IgD-negative memory B cell (primary cell): ENCODE data around the gene PTRH1. TPM values are rescaled to one million over a fixed set of nuclear protein-coding genes. Genes with fewer than 3 reads are reported as not detected.
"Not testable (repeated sequence)": the region's sequence is repeated elsewhere in the genome, so short reads cannot be mapped to it uniquely, and the experiment has no call there.

Experiments
- H3K27ac Mint-ChIP-seq, 3 donors: one replicate each; pipeline ENCODE4 v1.8.0; 2020 to 2022; ENCODE audit warnings: mild to moderate bottlenecking in 3 of 3, mixed read lengths in 3 of 3, moderate library complexity in 1 of 3
- H3K27me3 Mint-ChIP-seq: one replicate; pipeline ENCODE4 v1.8.0; 2021; ENCODE audit warnings: mixed read lengths
- H3K36me3 Mint-ChIP-seq: one replicate; pipeline ENCODE4 v1.8.0; 2020; ENCODE audit warnings: mild to moderate bottlenecking, mixed read lengths
- H3K4me1 Mint-ChIP-seq, 3 donors: one replicate each; pipeline ENCODE4 v1.8.0; 2020 to 2022; ENCODE audit warnings: mixed read lengths in 3 of 3, mild to moderate bottlenecking in 1 of 3
- H3K4me3 Mint-ChIP-seq, 4 donors: one replicate each; pipeline ENCODE4 v1.8.0; 2020 to 2022; ENCODE audit warnings: mild to moderate bottlenecking in 4 of 4, mixed read lengths in 4 of 4, moderate library complexity in 3 of 4
- H3K9me3 Mint-ChIP-seq, 3 donors: one replicate each; pipeline ENCODE4 v1.8.0; 2020 to 2021; ENCODE audit warnings: mixed read lengths in 3 of 3, mild to moderate bottlenecking in 1 of 3
- polyA plus RNA-seq: library from polyadenylated mRNA; unstranded; fragments of 300-500 nt; fragmentation: Illumina TruSeq; gene quantifications from one replicate; pipeline ENCODE4 v1.2.3, GENCODE V29; 2021

Gene PTRH1, protein sequence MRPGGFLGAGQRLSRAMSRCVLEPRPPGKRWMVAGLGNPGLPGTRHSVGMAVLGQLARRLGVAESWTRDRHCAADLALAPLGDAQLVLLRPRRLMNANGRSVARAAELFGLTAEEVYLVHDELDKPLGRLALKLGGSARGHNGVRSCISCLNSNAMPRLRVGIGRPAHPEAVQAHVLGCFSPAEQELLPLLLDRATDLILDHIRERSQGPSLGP
- 14.8 TPM for polyA plus RNA-seq

GRCh38 chr9:127715470-127716337 is at the start of gene PTRH1, which contains the start of gene TTC16:
Gene PTRH1, minus strand, starts transcription at chr9:127715663. Its CDS starts 24 bp downstream, at chr9:127715639.
Gene TTC16, plus strand, starts transcription at chr9:127716079. Its CDS starts 67 bp downstream, at chr9:127716146.
- Mint-ChIP-seq H3K27me3 (no peaks in the 10 kb centered on the region), H3K36me3 (no peaks in the 10 kb centered on the region), H3K27ac (peak within 1 kb of the TSS; percentile 64 to 96 (median 84)), H3K4me1 (peaks cover 0 to 12% (median 6%) of the 10 kb centered on the region in 3 donors), H3K4me3 (peak within 1 kb of the TSS; percentile 85 to 97 (median 96)), H3K9me3 (no peaks in the 10 kb centered on the region)

DNA sequence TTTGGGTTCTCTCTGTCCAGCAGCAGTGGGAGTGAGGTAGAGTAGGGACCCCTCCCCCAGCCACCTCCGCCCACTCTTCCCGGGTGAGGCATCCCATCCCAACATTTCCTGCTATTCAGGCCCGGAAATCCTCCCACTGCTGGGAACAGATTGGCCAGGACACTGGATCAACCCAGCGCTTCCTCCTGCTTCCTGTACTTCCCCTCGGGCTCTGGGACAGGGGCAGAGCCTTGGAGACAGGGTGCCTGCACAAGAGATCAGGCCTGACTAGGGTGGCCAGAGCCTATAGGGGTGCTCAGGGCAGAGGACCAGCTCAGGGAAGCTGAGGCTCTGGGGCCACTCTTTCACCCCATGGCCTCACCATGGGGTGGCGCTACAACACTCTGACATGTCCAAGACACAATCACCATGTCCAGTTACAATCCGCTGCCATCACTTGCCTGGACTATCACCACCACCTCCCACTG is 48.5 kb upstream of the PTRH1 start:
- Mint-ChIP-seq H3K9me3 (no peaks in the 10 kb centered on the region), H3K36me3 (peaks cover under 1% of the 10 kb centered on the region), H3K4me3 (peak overlapping the region in 2 of 4 donors; percentile 39 to 50)

GRCh38 chr9:127762111-127762676 is 46.7 kb upstream of the PTRH1 start:
- Mint-ChIP-seq H3K9me3 (no peaks in the 10 kb centered on the region), H3K27me3 (no peaks in the 10 kb centered on the region), H3K4me1 (peaks cover 19 to 26% (median 23%) of the 10 kb centered on the region in 3 donors), H3K27ac (peak overlapping the region in 2 of 3 donors; percentile 57 to 71), H3K4me3 (no peak overlapping the region), H3K36me3 (no peaks in the 10 kb centered on the region)

More for the DNA sequence above, 48.5 kb upstream of the PTRH1 start:
- peak overlapping the region; percentile 74 to 96 (median 76) for H3K27ac Mint-ChIP-seq
- H3K4me1 Mint-ChIP-seq, result peaks cover 28 to 33% (median 33%) of the 10 kb centered on the region in 3 donors
- H3K27me3 Mint-ChIP-seq, result no peaks in the 10 kb centered on the region

GRCh38 chr9:127761491-127761956 is 46.1 kb upstream of the PTRH1 start:
- Mint-ChIP-seq H3K27me3 (no peaks in the 10 kb centered on the region), H3K36me3 (no peaks in the 10 kb centered on the region), H3K4me1 (peaks cover 17 to 21% (median 20%) of the 10 kb centered on the region in 3 donors)

DNA sequence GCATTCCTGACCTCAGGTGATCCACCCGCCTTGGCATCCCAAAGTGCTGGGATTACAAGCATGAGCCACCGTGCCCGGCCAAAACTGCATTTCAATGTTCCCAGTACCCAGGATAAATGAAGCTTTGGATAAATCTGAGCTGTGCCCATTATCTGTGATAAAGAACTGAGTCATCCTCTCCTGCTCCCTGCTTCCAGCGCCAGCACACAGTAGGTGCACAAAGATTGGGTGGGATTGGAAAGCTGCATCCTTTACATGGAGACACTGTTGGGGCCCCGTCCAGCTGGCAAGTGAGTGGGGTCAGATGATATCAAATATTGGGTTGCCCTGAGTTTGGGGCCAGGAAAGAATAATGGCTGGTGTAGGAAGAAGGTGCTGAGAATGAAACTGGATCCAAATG is 45.6 kb upstream of the PTRH1 start:
- H3K4me1 Mint-ChIP-seq, result peaks cover 16 to 17% (median 17%) of the 10 kb centered on the region in 3 donors
- H3K36me3 Mint-ChIP-seq, result no peaks in the 10 kb centered on the region
- no peaks in the 10 kb centered on the region for H3K27me3 Mint-ChIP-seq
- no peak overlapping the region for H3K4me3 Mint-ChIP-seq
- H3K27ac Mint-ChIP-seq, result no peak overlapping the region
- H3K9me3 Mint-ChIP-seq, result no peaks in the 10 kb centered on the region

More at GRCh38 chr9:127761491-127761956, 46.1 kb upstream of the PTRH1 start:
- Mint-ChIP-seq H3K4me3 (no peak overlapping the region), H3K27ac (peak overlapping the region in 1 of 3 donors; percentile 31), H3K9me3 (no peaks in the 10 kb centered on the region)

DNA sequence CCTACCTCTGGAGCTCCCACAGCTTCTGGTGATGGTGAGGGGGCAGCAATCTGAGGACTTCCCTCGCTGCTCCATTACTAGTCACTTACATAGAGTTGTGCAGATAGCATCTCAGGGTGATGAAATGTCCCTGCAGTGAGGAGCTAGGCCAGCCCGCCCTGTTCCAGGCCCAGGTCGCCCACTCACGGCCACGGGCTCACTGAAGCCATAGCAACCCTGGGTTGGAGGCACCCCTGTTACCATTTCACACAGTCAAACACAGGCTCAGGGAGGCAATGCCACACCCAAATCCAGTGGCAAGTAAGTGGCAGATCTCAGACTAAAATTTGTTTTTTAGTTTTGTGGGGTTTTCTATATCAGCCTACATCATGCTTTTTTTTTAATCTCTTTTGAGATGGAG is 43.4 kb upstream of the PTRH1 start:
- no peaks in the 10 kb centered on the region for H3K9me3 Mint-ChIP-seq
- H3K27me3 Mint-ChIP-seq, result no peaks in the 10 kb centered on the region
- H3K36me3 Mint-ChIP-seq, result no peaks in the 10 kb centered on the region
- H3K4me1 Mint-ChIP-seq, result peaks cover 5 to 14% (median 7%) of the 10 kb centered on the region in 3 donors
- H3K4me3 Mint-ChIP-seq, result no peak overlapping the region
- H3K27ac Mint-ChIP-seq, result no peak overlapping the region

DNA sequence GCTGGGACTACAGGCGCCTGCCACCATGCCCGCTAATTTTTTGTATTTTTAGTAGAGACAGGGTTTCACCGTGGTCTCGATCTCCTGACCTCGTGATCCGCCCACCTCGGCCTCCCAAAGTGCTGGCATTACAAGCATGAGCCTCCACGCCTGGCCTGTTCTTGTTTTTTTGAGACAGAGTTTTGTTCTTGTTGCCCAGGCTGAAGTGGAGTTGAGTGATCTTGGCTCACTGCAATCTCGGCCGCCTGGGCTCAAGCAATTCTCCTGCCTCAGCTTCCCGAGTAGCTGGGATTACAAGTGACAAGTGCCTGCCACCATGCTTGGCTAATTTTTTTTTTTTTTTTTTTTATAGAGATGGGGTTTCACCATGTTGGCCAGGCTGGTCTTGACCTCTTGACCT is 41.3 kb upstream of the PTRH1 start:
- H3K4me3 Mint-ChIP-seq, H3K9me3 Mint-ChIP-seq, H3K27me3 Mint-ChIP-seq, H3K4me1 Mint-ChIP-seq, H3K27ac Mint-ChIP-seq, H3K36me3 Mint-ChIP-seq: not testable (repeated sequence)

DNA sequence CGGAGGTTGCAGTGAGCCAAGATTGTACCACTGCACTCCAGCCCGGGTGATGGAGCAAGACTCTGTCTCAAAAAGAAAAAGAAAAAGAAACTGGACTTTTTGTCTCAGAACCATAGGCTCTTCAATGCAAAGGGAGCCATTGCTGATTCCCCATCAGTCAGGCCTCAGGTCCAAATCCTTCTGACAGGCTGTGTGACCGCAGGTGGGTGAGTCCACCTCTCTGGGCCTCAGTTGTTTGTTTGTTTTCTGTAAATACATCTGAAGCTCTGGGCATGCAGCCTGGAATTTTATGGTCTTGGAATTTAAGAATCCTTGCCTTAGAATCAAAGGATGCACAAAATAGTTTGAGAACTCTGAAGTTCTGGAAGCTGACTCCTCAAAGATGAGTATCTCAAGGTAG is 40.8 kb upstream of the PTRH1 start:
- H3K27ac Mint-ChIP-seq, result no peak overlapping the region
- H3K36me3 Mint-ChIP-seq, result no peaks in the 10 kb centered on the region
- H3K27me3 Mint-ChIP-seq, result no peaks in the 10 kb centered on the region
- no peak overlapping the region for H3K4me3 Mint-ChIP-seq
- no peaks in the 10 kb centered on the region for H3K9me3 Mint-ChIP-seq
- H3K4me1 Mint-ChIP-seq, result peaks cover 0 to 5% (median 4%) of the 10 kb centered on the region in 3 donors

DNA sequence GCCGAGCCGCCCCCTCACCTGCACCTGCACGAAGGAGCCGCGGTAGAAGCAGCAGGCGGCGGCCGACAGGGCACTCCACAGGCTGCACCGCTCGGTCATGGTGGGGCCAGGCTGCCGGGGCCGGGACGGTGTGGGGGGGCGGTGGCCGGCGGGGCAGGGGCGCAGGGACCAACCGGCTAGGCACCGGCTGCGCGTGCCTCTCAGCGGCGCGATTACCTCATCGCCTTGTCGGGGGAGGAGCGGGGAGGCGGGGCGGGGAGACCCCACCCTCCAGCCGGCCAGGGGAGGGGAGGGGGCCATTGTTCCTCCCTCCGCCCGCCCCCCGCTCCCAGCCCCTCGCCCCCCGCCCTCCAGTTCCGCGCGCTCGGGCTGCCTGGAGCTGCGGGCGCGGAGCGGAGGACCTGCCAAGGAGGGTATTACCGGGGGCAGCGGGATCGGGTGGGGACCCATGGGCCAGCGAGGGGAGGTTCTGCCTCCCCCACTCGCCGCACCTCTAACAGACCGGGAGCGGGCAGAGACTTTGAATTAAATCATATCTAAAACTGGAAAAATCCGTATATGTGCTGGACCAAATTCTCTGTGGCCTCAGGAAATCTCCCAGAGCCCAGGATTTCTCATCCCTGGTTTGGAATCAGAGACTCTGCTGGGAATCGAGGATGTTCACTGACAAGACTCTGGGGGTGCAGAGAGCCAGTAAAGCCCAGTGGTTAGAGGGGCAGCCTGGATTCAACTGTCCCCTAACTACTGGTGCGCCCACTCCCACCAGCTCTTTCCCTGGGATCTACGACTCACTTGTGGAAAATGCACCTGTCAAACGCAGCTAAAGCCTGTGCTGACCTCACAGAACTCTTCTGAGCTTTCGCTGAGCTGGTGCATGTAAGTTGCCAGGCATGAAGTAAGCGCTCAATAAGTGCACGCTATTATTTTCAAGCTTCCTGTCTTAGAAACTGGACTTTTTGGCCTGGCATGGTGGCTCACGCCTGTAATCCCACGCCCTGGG is 39.9 kb upstream of the PTRH1 start:
- Mint-ChIP-seq H3K27ac (no peak overlapping the region), H3K27me3 (no peaks in the 10 kb centered on the region), H3K4me3 (no peak overlapping the region), H3K36me3 (peaks cover 1% of the 10 kb centered on the region), H3K4me1 (peaks cover 0 to 7% (median 4%) of the 10 kb centered on the region in 3 donors), H3K9me3 (no peaks in the 10 kb centered on the region)

DNA sequence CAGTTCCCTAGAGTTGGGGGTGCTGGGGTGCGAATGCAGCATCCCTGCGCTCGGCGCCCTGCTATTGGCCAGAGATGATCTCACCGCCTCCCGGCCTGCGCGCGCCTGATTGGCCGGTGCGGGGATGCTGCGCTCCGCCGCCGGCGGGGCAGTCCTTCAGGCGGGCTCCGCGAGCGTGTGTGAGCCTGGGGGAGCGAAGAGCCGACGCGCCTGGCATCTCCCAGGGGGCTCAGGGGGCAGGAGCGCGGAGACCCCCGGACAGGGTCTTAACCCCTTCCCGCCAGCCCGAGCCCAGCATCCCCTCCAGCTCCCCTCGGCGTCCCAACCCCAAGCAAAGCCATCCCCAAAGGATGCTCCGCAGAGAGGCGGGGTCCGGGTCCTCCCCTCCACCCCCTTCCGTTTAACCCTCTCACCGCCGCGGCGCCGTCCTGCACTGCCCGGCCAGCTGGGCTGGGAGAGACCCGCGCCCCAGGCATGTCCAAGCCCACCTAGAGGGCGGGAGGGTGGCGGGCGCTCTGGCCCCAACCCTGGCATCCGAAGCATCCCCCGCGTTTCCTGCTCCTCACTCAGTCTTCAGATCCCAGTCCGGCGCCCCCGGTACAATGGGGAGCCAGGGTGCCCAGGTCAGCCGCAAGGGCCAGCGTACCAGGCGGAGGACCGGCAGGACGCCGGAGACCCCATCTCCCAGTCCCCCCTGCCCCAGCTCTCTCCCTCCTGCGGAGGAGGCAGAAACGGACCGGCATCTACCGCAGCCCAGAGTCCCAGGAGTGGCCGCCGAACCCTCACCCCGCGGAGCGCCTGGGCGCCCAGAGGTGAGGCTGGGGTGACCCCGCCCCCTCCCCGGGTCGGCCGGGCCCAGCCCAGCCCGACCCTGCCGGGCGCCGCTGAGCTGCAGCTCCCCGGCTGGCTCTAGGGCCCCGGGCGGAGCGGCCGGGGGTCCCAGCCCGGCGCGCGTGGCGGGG is 38.9 kb upstream of the PTRH1 start:
- Mint-ChIP-seq H3K27ac (no peak overlapping the region), H3K4me1 (peaks cover 0 to 7% (median 4%) of the 10 kb centered on the region in 3 donors), H3K9me3 (no peaks in the 10 kb centered on the region), H3K4me3 (no peak overlapping the region), H3K36me3 (peaks cover 3% of the 10 kb centered on the region), H3K27me3 (no peaks in the 10 kb centered on the region)

DNA sequence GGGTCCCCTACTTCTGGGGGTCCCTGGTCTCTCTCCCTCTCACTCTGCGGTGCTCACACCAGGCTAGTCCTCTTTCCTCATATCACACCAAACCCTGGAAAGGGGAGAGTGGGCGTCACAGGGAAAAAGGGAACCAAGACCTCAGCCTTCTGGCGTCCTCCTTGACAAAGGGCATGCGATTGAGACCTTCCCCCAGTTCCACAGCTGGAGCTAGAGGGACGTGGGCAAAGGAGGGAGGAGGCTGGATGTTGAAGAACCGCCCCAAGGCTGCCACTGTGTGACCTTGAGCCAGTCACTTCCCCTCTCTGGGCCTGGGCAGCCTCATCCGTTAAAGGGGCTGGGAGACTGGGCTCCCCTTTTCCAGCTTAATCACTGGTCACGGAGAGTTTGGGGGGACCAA is 38.2 kb upstream of the PTRH1 start:
- Mint-ChIP-seq H3K36me3 (peaks cover 3% of the 10 kb centered on the region), H3K27ac (no peak overlapping the region), H3K4me1 (peaks cover 0 to 7% (median 4%) of the 10 kb centered on the region in 3 donors), H3K9me3 (no peaks in the 10 kb centered on the region), H3K27me3 (no peaks in the 10 kb centered on the region), H3K4me3 (no peak overlapping the region)

DNA sequence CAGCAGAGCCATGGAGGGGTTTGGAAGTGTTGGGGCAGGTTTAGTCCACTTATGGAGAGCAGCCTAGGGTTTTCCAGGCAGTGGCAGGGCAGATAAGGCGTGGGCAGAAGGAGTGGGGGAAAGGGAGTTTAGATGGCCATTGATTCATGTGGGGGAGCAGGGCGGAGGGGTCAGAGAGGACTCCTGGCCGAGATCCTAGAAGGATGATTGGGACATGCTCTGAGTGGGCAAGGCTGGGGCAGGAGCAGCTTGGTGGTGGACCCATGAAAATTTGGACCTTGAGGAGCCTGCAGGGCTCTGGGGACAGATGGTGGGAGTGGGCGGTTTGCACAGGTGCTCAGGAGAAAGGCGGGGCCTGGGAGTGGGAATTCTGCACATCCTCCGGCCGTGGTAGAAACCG is 37.7 kb upstream of the PTRH1 start:
- Mint-ChIP-seq H3K4me1 (peaks cover 0 to 7% (median 4%) of the 10 kb centered on the region in 3 donors), H3K4me3 (no peak overlapping the region), H3K27me3 (no peaks in the 10 kb centered on the region), H3K36me3 (peaks cover 3% of the 10 kb centered on the region), H3K27ac (peak overlapping the region in 2 of 3 donors; percentile 53 to 89), H3K9me3 (no peaks in the 10 kb centered on the region)
